ENCODE measurements around the gene TRAPPC4.
"Not testable (repeated sequence)": the region's sequence is repeated elsewhere in the genome, so short reads cannot be mapped to it uniquely, and the experiment has no call there.

TRAPPC4 gene

DNA sequence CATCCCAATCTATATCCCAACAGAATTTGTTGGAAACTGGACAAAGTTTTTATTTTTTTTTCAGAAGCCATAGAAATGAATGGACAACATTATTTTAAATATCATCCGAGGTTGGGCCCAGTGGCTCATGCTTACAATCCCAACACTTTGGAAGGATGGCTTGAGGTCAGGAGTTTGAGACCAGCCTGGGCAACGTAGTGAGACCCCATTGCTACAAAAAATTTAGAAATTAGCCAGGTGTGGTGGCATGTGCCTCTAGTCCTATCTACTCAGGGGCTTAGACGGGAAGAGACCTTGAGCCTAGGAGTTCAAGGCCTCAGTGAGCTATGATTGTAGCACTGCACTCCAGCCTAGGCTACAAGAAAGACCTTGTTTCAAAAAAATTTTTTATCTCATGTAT lies 16.2 kb downstream of the TRAPPC4 start:
- DNase-seq (ENCODE audit: low read depth) = no peak

DNA sequence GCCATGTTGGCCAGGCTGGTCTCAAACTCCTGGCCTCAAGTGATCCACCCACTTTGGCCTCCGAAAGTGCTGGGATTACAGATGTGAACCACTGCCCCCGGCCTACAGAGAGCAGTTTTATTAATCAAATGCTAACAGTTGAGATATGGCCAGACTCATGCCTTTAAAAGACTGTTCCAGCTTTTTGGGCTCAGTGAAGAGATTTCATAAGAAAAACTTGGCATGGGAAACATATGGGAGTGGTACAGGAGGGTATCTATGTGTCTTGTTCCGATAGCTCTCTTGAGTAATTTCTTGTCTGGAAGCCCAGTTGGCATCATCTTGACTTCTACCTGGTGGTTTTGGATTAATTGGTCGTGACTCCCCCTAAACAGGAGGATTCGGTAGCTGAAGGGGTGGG lies 20.3 kb downstream of the TRAPPC4 start:
- DNase-seq (ENCODE audit: low read depth) = no peak

DNA sequence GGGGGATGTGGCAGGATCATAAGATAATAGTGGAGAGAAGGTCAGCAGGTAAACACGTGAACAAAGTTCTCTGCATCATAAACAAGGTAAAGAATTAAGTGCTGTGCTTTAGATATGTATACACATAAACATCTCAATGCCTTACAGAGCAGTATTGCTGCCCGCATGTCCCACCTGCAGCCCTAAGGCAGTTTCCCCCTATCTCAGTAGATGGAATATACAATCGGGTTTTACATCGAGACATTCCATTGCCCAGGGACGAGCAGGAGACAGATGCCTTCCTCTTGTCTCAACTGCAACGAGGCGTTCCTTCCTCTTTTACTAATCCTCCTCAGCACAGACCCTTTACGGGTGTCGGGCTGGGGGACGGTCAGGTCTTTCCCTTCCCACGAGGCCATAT lies 20.9 kb downstream of the TRAPPC4 start:
- DNase-seq (ENCODE audit: low read depth) = not testable (repeated sequence)

DNA sequence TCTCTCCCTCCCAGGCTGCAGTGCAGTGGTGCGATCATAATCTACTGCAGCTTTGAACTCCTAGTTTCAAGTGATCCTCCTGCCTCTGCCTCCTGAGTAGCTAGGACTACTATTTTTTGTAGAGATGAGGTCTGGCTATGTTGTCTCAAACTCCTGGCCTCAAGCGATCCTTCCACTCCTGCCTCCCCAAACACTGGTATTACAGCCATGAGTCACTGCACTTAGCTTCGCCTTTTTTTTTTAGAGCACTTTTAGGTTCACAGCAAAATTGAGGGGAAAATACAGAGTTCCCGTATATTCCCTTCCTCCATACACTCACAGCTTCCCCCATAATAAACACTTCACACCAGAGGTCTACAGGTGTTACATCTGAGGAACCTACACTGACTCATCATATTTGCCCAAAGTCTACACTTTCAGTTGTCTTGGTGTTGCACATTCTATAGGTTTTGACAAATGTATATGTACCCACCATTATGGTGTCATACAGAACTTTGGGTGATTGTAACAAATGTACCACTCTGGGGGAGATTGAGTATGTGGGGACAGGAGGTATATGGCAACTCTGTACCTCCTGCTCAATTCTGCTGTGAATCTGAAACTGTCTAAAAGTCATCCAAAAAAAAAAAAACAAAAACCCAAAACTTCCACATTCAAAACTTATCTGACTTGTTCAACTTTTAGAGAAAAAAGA lies 23.4 kb downstream of the TRAPPC4 start:
- DNase-seq (ENCODE audit: low read depth) = no peak

DNA sequence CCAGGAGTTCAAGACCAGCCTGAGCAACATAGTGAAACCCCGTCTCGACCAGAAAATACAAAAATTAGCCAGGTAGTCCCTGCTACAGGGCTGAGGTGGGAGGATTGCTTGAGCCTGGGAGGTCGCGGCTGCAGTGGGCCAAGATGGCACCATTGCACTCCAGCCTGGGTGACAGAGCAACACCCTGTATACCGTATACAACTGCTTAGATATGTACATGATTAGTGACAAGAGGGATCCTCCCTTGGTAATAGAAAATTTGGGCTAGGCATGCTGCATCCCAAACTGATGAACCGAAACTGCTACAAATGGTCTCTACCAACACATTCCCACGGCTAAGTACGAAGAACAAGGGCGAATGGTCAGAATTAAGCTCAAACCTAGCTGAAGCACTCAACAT lies 24.4 kb downstream of the TRAPPC4 start:
- no peak for DNase-seq (ENCODE audit: low read depth)

DNA sequence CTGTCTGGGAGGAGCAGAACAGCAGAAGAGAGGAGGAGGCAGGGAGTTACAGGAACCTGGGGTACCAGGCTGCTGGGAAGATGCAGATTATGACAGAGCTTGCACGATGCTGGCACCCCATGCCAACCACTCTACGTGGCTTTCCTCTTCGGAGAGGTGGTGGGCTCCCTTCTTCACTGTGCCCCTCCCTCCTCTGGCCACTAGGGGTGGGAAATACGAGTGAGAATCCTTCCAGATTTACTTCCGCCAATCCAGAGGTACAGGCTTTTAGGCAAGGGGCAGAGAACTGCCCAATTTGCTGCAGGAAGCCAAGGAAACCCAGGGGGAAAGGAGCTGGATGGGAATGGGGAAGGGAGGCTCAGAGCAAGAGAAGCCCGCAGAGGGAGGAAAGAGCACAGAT lies 26.1 kb downstream of the TRAPPC4 start:
- no peak for DNase-seq (ENCODE audit: low read depth)

DNA sequence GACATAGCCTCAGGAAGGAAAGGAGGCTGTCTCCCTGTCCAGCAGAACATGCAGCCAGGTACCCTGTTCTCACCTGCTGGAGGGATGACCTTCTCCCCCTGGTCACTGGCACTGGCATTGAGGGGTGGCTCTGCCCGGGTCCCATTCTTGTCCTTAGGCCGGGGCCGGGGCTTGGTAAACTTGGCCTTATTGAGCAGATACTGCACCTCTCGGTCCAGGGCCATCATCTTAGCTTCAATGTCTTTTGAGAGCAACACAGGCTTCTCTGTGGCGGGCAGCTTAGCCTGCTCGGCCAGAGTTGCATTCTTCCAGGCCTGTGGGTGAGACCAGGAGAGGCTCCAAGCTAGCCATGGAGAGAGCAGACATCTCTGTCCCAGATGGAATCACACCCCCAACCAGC lies 27.9 kb downstream of the TRAPPC4 start:
- no peak for DNase-seq (ENCODE audit: low read depth)

DNA sequence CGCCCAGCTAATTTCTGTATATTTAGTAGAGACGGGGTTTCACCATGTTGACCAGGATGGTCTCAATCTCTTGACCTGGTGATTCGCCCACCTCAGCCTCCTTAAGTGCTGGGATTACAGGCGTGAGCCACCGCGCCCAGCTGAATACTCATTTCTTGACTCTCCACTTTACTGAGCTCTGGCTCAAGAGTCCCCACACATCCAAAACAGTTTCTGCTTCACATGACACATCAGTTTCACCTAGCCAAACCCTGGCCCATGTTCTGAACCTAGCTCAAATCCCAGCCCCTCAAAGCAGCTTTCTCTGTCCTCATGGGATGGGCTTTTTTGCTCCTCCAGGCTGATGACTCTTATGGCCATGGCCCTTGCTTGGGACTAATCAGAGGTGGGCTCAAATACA lies 28.6 kb downstream of the TRAPPC4 start:
- no peak for DNase-seq (ENCODE audit: low read depth)

DNA sequence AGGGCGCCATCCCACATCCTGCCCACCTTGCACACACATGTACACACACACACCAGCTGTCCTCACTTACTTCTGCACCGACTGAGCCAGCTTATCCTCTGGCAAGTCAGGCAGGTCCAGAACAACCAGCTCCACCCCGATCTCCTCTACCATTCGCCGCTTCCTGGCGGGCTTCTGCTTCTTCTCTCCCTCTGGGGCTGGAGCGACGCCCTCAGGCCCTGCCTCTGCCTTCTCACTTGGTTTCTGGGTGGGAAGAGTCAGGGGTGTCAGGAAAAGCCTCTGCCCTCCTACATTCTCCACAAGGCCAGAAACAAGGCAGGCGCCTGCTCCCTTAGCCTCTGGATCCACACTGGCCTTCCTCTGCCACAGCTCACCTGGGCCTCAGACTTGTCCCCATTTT lies 30.1 kb downstream of the TRAPPC4 start:
- DNase-seq (ENCODE audit: low read depth) = no peak

DNA sequence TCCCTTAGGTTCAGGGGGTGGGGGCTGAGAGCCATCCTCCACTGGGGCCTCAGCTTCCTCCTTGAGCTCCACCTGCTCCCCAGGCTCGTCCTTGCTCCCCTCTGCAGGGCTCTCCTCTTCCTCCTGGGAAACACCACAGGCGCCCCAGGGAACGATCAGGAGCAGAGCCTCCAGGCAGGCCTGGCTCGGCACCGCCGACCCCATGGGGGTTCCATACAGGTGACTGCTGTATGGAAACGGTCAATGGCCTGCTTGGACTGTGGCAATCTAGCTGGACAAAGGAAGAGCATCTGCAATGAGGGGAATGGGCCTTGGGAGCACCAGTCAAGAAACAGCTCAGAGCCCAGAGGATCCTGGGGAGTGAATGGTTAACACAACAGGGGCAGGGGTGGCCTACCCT lies 30.5 kb downstream of the TRAPPC4 start:
- no peak for DNase-seq (ENCODE audit: low read depth)

DNA sequence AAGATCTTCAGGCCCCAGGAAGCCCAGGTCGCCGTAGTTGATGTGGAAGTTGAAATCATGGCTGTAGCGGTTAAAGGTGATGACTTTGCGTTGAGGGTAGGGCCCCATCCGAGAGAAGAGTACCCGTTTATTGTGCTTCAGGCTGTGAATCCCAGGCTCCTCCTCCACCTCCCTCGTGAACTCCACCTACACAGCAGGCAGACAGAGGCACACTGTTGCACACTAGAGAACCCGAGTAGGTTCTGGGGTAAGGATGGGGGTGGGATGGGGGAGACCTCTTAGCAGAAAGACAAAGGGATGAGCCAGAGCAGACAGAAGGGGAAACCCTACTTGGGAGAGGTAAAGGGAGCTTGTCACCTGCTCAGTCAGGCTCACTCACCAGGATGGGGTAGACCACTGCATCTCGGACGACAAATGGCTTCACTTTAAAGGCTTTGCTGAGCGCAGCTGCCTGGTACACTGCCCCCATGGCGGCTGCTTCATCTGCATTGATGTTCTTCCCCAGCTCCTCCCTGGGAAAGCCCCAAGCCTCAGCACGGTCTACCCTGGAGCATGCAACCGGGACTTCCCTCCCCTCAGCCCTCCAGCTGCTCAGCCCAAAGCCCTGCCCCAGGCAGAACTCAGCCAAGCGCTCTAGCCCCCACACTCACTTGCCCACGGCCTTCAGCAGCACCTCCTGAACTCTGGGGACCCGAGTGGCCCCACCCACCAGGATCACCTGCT lies 33.0 kb downstream of the TRAPPC4 start:
- no peak for DNase-seq (ENCODE audit: low read depth)

DNA sequence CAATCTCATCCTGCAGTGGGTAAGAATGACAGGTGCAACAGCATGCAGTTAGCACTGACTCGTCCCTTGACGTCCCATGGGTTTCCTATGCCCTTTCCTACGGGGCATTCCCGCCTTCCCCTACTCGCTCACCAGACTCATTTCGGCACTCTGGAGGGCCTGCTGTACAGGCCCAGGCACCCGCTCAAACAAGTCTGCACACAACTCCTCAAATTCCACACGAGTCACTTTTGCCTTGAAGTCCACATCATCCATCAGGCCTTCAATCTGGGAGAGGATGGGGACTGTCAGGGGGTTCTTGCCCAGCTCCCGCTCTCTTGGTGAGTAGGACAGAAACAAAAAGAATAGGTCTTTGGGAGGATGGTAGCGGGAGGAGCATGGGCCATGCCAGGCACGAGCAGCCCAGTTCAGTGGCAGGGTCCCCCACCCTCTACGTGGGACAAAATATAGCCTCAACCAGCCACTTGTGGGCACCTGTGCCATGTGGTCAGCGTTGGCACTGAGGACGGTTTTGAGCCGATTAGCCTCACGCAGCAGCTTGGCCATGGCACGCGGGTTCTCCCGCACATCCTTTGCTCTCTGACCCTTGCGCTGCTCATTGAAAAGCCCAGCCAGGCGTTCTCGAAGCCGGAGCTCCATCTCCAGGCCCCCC lies 33.7 kb downstream of the TRAPPC4 start:
- DNase-seq (ENCODE audit: low read depth) = no peak

DNA sequence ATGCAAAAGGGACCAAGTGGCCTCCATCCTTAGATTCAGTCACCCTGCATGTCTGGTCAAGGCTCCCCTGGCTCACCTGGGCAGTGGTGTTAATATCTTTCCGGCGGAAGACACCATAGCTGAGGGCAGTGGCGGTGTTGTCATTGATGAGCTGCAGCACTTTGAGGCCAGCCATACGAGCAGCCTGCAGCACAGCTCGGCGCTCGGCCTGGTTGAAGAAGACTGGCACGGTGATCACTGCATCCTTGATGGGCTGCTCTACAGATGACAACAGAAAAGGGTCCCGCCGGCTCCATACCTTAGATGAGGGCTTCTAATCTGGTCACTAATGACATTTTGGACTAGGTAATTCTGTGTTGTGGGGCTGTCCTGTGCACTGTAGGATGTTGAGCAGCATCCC lies 35.9 kb downstream of the TRAPPC4 start:
- DNase-seq (ENCODE audit: low read depth) = no peak

DNA sequence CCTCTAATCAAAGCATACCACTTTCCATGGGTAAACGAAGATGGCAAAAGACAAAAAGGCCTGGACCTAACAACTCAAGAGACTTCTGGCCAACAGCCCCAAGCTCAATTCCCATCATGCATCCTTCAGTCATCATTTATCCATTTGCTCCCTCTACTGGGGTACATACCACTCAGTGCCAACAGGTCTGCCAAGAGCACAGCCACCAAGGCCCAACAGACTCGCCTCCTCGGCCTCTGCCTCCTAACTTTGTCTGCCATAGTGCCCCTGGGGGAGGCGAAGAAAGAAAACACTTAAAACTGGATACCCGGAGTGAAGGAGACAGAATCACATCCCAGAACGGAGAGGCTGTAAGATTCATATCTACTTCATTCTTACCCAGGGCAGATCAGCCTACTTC lies 37.3 kb downstream of the TRAPPC4 start:
- DNase-seq (ENCODE audit: low read depth) = no peak

DNA sequence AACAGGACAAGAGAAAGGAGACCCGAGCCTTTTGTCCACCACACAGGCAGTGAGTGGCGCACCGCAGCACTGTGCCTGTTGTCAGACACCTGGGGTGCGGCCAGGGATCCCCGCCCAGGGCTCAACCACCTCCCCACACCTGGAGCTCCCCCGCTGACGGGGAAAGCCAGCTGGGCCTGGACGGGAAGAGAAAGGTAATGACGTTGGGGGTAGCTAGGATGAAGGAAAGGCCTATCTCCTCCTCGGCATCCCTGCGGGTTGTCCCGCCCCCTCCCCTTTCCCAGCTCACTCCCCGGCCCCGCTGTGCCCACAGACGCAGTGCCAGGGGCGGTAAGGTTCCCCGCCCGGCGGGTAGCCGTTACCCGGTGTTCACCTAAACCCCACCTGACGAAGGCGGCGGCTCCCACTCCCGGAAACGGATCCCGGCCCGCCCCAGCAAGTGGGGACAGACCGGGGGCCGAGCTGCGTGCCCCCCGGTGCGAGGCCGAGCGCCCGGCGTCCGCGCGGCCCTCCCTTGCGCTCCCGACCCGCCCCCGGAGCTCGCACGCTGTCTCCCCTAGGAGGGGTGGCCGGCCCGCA lies 37.9 kb downstream of the TRAPPC4 start:
- peak; percentile 35 for DNase-seq (ENCODE audit: low read depth)

DNA sequence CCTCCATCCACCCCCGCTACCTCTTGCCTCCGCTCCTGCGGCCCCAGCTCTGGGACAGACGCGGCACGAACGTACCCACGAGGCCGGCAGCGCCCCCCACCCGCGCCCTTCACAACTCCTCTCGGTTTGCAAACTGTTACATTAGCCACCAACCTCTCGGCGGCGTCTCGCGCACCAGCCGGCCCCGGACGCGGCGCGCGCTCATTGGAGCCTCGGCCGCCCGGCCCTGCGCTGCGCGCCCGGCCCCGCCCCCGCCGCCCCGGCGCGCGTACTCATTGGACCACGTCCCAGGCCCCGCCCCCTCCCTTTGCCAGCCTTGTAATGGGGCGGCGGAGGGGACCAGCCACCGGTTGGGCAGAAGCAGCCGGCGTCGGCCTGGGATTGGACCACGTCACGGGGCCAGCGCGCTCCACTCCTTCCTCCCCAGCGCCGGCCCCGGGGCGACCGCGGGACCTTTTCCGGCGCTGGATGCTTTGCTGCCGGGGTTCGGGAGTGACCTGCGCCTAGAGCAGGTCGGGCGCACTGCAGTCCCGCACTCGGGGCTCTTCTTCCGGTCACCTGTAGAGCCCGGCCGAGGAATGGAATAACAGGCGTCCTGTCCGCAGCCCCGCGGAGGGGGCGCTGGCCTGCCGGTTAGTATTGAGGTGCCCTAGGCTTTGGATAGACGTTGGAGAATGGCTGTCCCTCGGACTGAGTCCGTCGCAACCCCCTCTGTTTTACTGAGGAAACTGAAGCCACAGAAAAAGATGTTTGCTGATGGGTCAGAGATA lies 38.6 kb downstream of the TRAPPC4 start, which contains the start of gene HYOU1:
TSS of gene HYOU1 (minus strand) at position 206 of the 770 bp plus-strand sequence. CDS start 1,045 bp downstream, outside the sequence.
- DNase-seq (ENCODE audit: low read depth) = peak; percentile 98

DNA sequence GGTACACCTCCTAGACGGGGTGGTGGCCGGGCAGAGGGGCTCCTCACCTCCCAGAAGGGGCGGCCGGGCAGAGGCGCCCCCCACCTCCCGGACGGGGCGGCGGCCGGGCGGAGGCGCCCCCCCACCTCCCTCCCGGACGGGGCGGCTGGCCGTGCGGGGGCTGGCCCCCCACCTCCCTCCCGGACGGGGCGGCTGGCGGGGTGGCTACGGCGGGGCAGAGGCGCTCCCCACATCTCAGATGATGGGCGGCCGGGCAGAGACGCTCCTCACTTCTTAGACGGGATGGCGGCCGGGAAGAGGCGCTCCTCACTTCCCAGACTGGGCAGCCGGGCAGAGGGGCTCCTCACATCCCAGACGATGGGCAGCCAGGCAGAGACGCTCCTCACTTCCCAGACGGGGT lies 40.6 kb downstream of the TRAPPC4 start:
- DNase-seq (ENCODE audit: low read depth) = not testable (repeated sequence)

DNA sequence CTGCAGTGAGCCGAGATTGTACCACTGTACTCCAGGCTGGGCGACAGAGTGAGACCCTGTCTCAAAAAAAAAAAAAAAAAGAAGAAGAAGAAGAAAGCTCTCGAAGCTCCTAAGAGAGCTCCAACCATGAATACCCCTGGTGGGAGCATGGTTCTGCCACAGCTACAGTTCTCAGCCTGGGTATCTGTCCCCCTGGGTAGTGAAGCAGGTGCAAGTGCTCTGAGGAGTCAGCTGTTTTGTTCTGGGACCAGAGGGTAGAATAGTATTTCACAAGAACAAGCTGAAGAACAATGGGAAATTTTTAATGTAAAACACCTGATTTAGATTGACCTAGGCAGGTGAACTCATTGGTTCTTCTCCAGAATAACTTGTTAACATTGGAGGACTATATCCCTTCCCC lies 42.7 kb downstream of the TRAPPC4 start:
- DNase-seq (ENCODE audit: low read depth) = no peak

DNA sequence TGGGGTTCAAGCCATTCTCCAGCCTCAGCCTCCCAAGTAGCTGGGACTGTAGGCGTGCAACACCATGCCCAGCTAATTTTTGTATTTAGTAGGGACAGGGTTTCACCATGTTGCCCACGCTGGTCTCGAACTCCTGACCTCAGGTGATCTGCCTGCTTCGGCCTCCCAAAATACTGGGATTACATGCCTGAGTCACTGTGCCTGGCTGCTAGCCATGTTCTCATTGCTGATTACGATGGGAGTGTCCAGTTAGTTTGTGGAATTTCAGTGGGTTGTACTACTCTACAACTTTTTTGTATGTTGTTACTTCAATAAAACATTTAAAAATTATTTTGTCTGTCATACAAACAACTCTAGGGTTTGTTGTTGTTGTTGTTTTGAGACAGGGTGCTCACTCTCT lies 44.2 kb downstream of the TRAPPC4 start:
- no peak for DNase-seq (ENCODE audit: low read depth)

DNA sequence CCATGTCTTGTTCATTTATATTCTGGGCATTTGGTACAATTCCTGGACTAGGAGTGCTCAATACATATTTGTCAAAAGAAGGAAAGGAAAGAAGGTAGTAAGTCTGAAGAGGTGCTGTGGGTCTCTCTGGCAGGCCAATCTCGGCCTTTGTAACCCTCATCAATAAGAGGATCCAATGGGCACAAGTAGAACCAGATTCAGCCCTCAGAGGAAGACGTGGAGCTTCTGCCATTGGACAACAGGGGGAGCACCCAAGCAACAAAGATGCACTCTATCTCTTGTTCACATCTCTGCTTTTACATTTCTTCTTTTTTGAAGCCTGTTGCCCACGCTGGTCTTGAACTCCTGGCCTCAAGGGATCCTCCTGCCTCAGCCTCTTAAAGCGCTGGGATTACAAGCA lies 46.8 kb downstream of the TRAPPC4 start:
- peak; percentile 16 for DNase-seq (ENCODE audit: low read depth)

DNA sequence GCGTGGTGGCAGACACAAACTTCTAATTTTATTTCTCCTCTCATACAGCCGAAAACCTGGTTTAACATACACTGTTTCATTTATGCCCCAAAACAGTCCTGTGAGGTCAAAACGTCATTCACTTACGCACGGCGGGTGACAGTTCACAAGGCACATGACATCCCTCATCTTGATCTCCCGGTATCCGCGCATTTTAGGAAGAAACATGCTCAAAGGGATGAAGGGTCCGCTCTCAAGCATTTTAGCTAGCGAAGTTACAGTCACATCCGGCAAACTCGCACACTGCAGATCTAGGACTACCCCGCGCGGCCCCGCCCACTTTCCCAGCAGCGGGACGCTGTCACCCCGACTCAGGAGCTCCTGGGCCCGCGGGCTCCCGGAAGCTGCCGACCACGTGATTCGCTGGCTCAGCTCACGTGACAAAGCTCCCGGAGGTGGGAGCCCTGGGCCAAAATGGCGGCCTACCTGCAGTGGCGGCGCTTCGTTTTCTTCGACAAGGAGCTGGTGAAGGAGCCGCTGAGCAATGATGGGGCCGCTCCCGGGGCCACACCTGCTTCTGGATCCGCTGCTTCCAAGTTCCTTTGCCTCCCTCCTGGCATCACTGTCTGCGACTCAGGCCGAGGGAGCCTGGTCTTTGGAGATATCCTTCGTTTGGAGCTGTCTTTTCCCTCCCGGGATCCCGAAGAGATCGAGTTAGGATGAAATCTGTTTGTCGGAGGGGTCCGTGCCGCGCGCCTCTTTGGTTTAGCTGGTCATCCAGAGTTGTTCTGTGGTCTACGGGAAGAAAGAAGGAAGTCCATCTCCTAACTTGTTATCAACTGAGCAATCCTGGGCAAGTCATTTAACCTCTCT lies 49.0 kb downstream of the TRAPPC4 start, which contains the start of gene VPS11:
TSS of gene VPS11 (plus strand) at position 448 of the 852 bp plus-strand sequence. CDS start at position 454, 6 bp downstream.
- peak; percentile 96 for DNase-seq (ENCODE audit: low read depth)
